NCI-H146 treated with DMSO at 0.1 percent for 48 hours (cell line): Measurements from ENCODE around the gene PDE6D.
"Not testable (repeated sequence)": the region's sequence is repeated elsewhere in the genome, so short reads cannot be mapped to it uniquely, and the experiment has no call there.

Source experiments
- DNase-seq: peaks from one replicate; lab custom pipeline; 2025; ENCODE audit not compliant: unreplicated experiment; lab: John Stamatoyannopoulos, UW

Gene PDE6D

GRCh38 chr2:231720987-231721966, 59.8 kb downstream of the PDE6D start:
- no peak for DNase-seq

- no peak for DNase-seq
Observed at GRCh38 chr2:231720292-231720986, 60.6 kb downstream of the PDE6D start.

- no peak for DNase-seq
Observed at GRCh38 chr2:231718799-231719198, 62.3 kb downstream of the PDE6D start.

GRCh38 chr2:231717281-231718171, 63.6 kb downstream of the PDE6D start:
- DNase-seq: no peak

GRCh38 chr2:231716666-231717280, 64.3 kb downstream of the PDE6D start:
- no peak for DNase-seq

GRCh38 chr2:231715988-231716616, 65.0 kb downstream of the PDE6D start:
- DNase-seq: no peak

GRCh38 chr2:231715499-231715837, 65.6 kb downstream of the PDE6D start:
- no peak for DNase-seq

- DNase-seq: peak; percentile 29
Observed at GRCh38 chr2:231714639-231715498, 66.2 kb downstream of the PDE6D start.

- peak; percentile 30 for DNase-seq
Observed at GRCh38 chr2:231713730-231714638, 67.1 kb downstream of the PDE6D start.

- DNase-seq: not testable (repeated sequence)
Observed at GRCh38 chr2:231713406-231713729, 67.7 kb downstream of the PDE6D start.

- DNase-seq: not testable (repeated sequence)
Observed at GRCh38 chr2:231712451-231713021, 68.5 kb downstream of the PDE6D start.

- no peak for DNase-seq
Observed at GRCh38 chr2:231711677-231712450, 69.2 kb downstream of the PDE6D start.

GRCh38 chr2:231710799-231711676, 70.0 kb downstream of the PDE6D start:
- DNase-seq: peak; percentile 30

GRCh38 chr2:231709981-231710798, 70.9 kb downstream of the PDE6D start:
- DNase-seq: peak; percentile 22

- DNase-seq: no peak
Observed at GRCh38 chr2:231709636-231709980, 71.5 kb downstream of the PDE6D start.
